HepG2 (cell line): ENCODE measurements around the gene LST1. TPM values are rescaled to one million over a fixed set of nuclear protein-coding genes. Genes with fewer than 3 reads are reported as not detected.

Experiments
- NFYB ChIP-seq: sonication (generic); formaldehyde crosslinking; IDR thresholded peaks from 2 replicates; pipeline ENCODE4 v1.4.0; 2020; ENCODE audit warnings: missing genetic modification reagents
- NONO ChIP-seq, 2 experiments: fragments of 450-650 bp in 1 of 2; sonication (generic) in 1 of 2; formaldehyde crosslinking in 1 of 2; IDR thresholded peaks in 1 of 2; conservative IDR thresholded peaks in 1 of 2; 2 replicates each; pipeline versions ENCODE4 v1.6.1 to v1.8.0; 2017 to 2022; ENCODE audit warnings: mild to moderate bottlenecking in 1 of 2, missing genetic modification reagents in 1 of 2, moderate library complexity in 1 of 2
- SRF ChIP-seq: IDR thresholded peaks from 2 replicates; pipeline ENCODE4 v1.6.1; 2011; ENCODE audit warnings: mild to moderate bottlenecking, low read depth, low read length, moderate library complexity
- ZFP36L1 ChIP-seq: sonication (generic); formaldehyde crosslinking; IDR thresholded peaks from 2 replicates; pipeline ENCODE4 v1.8.0; 2022; ENCODE audit warnings: mild to moderate bottlenecking, missing genetic modification reagents, moderate library complexity
- ZFX ChIP-seq: sonication (generic); formaldehyde crosslinking; IDR thresholded peaks from 2 replicates; pipeline ENCODE4 v1.4.0; 2020; ENCODE audit warnings: mild to moderate bottlenecking, low read depth, missing genetic modification reagents, moderate library complexity
- ZNF468 ChIP-seq: sonication (generic); formaldehyde crosslinking; IDR thresholded peaks from 2 replicates; pipeline ENCODE4 v1.8.0; 2022; ENCODE audit warnings: mild to moderate bottlenecking, moderate library complexity, missing genetic modification reagents
- ZNF598 ChIP-seq: sonication (generic); formaldehyde crosslinking; IDR thresholded peaks from 2 replicates; pipeline ENCODE4 v1.5.1; 2020; ENCODE audit warnings: mild to moderate bottlenecking, missing genetic modification reagents, borderline replicate concordance
- ZNF891 ChIP-seq: sonication (generic); formaldehyde crosslinking; IDR thresholded peaks from 2 replicates; pipeline ENCODE4 v1.5.0; 2020; ENCODE audit warnings: mild to moderate bottlenecking, missing genetic modification reagents
- ZSCAN25 ChIP-seq: sonication (generic); formaldehyde crosslinking; IDR thresholded peaks from 2 replicates; pipeline ENCODE4 v1.8.0; 2022; ENCODE audit warnings: mild to moderate bottlenecking, missing genetic modification reagents
- polyA plus RNA-seq, 8 experiments: library from polyadenylated mRNA; depleted of rRNA in 3 of 8; stranded (reverse) in 7 of 8; unstranded in 1 of 8; fragments of >200 nt; fragmentation: Illumina TruSeq in 4 of 8; extraction: Trizol in 4 of 8; gene quantifications; 2 replicates each; pipeline versions ENCODE4 v1.2.1 to v1.2.3, GENCODE V29; 2011 to 2016; ENCODE audit warnings: low read depth in 4 of 8, missing spikeins in 1 of 8, mixed read lengths in 1 of 8; ENCODE audit not compliant: insufficient read depth in 1 of 8
- total RNA-seq, 5 experiments: library from RNA; depleted of rRNA; stranded (reverse); fragments of >200 nt; fragmentation: Illumina TruSeq; extraction: Trizol; gene quantifications; 2 replicates each; pipeline ENCODE4 v1.2.3, GENCODE V29; 2016; ENCODE audit warnings: low read depth in 1 of 5
- TF ChIP-seq, protein P1 (sequence below): sonication (generic); formaldehyde crosslinking; IDR thresholded peaks from 2 replicates; pipeline ENCODE4 v1.8.1; 2022; ENCODE audit warnings: low read depth, mild to moderate bottlenecking, missing genetic modification reagents
- TF ChIP-seq, protein P2 (sequence below), 2 experiments: fragments of 450-650 bp in 1 of 2; sonication (generic) in 1 of 2; formaldehyde crosslinking in 1 of 2; IDR thresholded peaks; 2 replicates each; pipeline versions ENCODE4 v1.6.1 to v1.8.0; 2016 to 2022; ENCODE audit warnings: antibody characterized with exemption in 1 of 2, mild to moderate bottlenecking in 1 of 2, missing genetic modification reagents in 1 of 2
- TF ChIP-seq, protein P3 (sequence below): sonication (generic); formaldehyde crosslinking; IDR thresholded peaks from 2 replicates; pipeline ENCODE4 v1.5.0; 2020; ENCODE audit warnings: missing genetic modification reagents, mild to moderate bottlenecking, borderline replicate concordance
- TF ChIP-seq, protein P4 (sequence below): sonication (generic); formaldehyde crosslinking; conservative IDR thresholded peaks from 2 replicates; pipeline ENCODE4 v1.8.0; 2022; ENCODE audit warnings: low read depth, missing genetic modification reagents

Gene LST1
- total and polyA plus RNA-seq, 2 of the 13 experiments (the other 11 are each of a cell fraction or from before 2014, with no cell fraction given) = not detected

DNA sequence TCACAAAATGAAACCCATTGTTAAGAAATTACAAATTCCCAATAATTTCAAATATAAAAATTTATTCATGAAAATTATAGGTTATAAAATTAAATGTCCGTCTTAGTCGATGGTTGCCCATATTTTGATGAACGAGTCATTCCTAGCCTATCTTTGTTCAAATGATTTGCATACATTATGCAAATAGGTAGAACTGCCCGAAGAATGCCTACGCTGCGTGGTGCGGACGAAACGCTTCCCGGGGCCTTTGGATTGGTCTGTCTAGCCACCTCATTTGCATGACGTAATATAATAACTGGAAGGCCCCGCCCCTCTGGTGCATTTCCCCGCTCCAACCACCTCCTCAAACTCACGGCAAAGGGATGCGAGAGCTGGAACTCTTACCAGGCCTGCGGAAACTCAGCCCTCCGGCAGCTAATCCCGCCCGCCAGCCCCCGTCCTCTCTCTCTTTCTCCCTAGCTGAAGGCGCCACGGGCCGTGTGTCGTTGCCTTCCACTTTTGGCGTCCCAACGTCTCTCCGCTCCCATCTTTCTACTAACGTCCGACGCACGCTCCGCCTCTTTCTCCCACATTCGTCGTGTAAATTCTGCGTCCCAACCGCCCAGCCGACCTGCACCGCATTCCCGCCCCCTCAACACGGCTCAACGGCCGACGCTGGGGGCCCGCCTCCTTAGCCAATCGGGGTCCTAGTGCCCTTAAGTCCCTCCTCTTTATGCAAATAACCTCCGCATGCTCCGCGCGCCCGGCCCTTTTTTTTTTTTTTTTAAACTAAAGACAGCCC lies 33.9 kb downstream of the LST1 start (continued):
- TF ChIP-seq, protein P1, sequence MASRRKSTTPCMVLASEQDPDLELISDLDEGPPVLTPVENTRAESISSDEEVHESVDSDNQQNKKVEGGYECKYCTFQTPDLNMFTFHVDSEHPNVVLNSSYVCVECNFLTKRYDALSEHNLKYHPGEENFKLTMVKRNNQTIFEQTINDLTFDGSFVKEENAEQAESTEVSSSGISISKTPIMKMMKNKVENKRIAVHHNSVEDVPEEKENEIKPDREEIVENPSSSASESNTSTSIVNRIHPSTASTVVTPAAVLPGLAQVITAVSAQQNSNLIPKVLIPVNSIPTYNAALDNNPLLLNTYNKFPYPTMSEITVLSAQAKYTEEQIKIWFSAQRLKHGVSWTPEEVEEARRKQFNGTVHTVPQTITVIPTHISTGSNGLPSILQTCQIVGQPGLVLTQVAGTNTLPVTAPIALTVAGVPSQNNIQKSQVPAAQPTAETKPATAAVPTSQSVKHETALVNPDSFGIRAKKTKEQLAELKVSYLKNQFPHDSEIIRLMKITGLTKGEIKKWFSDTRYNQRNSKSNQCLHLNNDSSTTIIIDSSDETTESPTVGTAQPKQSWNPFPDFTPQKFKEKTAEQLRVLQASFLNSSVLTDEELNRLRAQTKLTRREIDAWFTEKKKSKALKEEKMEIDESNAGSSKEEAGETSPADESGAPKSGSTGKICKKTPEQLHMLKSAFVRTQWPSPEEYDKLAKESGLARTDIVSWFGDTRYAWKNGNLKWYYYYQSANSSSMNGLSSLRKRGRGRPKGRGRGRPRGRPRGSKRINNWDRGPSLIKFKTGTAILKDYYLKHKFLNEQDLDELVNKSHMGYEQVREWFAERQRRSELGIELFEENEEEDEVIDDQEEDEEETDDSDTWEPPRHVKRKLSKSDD (CRISPR knock-in tag) = peak; percentile 93
- TF ChIP-seq NFYB (CRISPR knock-in tag) (peak; percentile 79), NONO (IDR thresholded peaks at IDR 0.05) (no peak), NONO (CRISPR knock-in tag; conservative IDR thresholded peaks at IDR 0.05) (peak; percentile 73), SRF (no peak), ZNF468 (CRISPR knock-in tag) (no peak), ZNF598 (0 out of 2 replicates have a peak, but pooled peaks have one; percentile 33), ZNF891 (CRISPR knock-in tag) (peak; percentile 23; the same call in 1 of the 2 replicates), ZSCAN25 (CRISPR knock-in tag) (no peak), ZFX (CRISPR knock-in tag) (peak; percentile 79), ZFP36L1 (peak; percentile 87; the same call in 1 of the 2 replicates)
- TF ChIP-seq, protein P2, sequence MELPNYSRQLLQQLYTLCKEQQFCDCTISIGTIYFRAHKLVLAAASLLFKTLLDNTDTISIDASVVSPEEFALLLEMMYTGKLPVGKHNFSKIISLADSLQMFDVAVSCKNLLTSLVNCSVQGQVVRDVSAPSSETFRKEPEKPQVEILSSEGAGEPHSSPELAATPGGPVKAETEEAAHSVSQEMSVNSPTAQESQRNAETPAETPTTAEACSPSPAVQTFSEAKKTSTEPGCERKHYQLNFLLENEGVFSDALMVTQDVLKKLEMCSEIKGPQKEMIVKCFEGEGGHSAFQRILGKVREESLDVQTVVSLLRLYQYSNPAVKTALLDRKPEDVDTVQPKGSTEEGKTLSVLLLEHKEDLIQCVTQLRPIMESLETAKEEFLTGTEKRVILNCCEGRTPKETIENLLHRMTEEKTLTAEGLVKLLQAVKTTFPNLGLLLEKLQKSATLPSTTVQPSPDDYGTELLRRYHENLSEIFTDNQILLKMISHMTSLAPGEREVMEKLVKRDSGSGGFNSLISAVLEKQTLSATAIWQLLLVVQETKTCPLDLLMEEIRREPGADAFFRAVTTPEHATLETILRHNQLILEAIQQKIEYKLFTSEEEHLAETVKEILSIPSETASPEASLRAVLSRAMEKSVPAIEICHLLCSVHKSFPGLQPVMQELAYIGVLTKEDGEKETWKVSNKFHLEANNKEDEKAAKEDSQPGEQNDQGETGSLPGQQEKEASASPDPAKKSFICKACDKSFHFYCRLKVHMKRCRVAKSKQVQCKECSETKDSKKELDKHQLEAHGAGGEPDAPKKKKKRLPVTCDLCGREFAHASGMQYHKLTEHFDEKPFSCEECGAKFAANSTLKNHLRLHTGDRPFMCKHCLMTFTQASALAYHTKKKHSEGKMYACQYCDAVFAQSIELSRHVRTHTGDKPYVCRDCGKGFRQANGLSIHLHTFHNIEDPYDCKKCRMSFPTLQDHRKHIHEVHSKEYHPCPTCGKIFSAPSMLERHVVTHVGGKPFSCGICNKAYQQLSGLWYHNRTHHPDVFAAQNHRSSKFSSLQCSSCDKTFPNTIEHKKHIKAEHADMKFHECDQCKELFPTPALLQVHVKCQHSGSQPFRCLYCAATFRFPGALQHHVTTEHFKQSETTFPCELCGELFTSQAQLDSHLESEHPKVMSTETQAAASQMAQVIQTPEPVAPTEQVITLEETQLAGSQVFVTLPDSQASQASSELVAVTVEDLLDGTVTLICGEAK (IDR thresholded peaks at IDR 0.05) = no peak
- TF ChIP-seq, protein P2 (CRISPR knock-in tag; IDR thresholded peaks at IDR 0.05) = peak; percentile 64; the same call in 1 of the 2 replicates
- TF ChIP-seq, protein P3, sequence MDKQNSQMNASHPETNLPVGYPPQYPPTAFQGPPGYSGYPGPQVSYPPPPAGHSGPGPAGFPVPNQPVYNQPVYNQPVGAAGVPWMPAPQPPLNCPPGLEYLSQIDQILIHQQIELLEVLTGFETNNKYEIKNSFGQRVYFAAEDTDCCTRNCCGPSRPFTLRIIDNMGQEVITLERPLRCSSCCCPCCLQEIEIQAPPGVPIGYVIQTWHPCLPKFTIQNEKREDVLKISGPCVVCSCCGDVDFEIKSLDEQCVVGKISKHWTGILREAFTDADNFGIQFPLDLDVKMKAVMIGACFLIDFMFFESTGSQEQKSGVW (CRISPR knock-in tag) = no peak
- TF ChIP-seq, protein P4, sequence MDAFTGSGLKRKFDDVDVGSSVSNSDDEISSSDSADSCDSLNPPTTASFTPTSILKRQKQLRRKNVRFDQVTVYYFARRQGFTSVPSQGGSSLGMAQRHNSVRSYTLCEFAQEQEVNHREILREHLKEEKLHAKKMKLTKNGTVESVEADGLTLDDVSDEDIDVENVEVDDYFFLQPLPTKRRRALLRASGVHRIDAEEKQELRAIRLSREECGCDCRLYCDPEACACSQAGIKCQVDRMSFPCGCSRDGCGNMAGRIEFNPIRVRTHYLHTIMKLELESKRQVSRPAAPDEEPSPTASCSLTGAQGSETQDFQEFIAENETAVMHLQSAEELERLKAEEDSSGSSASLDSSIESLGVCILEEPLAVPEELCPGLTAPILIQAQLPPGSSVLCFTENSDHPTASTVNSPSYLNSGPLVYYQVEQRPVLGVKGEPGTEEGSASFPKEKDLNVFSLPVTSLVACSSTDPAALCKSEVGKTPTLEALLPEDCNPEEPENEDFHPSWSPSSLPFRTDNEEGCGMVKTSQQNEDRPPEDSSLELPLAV (CRISPR knock-in tag) = no peak
